ENCODE measurements around the gene KCND3.

DNA sequence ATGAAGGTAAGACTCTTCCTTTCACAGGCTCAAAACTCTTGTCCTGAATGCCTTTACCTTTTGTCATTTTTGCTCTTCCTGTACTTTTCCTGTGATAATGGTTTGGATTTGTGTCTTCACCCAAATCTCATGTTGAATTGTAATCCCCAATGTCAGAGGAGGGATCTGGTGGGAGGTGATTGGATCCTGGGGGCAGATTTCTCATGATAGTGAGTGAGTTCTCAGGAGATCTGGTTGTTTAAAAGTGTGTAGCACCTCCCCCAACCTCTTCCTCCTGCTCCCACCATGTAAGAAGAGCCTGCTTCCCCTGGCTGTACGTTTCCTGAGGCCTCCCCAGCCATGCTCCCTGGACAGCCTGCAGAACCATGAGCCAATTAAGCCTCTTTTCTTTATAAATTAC lies 158.3 kb downstream of the KCND3 start:
- TF ChIP-seq REST (IDR thresholded peaks at IDR 0.05; ENCODE audit: insufficient read depth in 1 of 2, low read depth in 2 of 2, low read length in 2 of 2) = no peak
- no peak for TF ChIP-seq TAF1 (IDR thresholded peaks at IDR 0.05; ENCODE audit: borderline replicate concordance, insufficient read depth, low read length)
- no peak for TF ChIP-seq SIN3A (IDR thresholded peaks at IDR 0.05; ENCODE audit: borderline replicate concordance, insufficient read depth, low read length)
- TF ChIP-seq POLR2AphosphoS5 (IDR thresholded peaks at IDR 0.05; ENCODE audit: low read depth, low read length) = no peak

Data from PFSK-1 (cell line).